HL-60 (cell line): ENCODE data around the gene EXOG.

Experiments
- CTCF ChIP-seq: IDR thresholded peaks from one replicate; pipeline ENCODE4 v1.5.1; 2011; ENCODE audit warnings: low read length, control low read depth, inconsistent platforms; ENCODE audit not compliant: insufficient read depth
- GABPA ChIP-seq: IDR thresholded peaks from 2 replicates; pipeline ENCODE4 v1.6.1; 2012; ENCODE audit warnings: low read depth
- POLR2AphosphoS5 ChIP-seq: IDR thresholded peaks from 2 replicates; pipeline ENCODE4 v1.6.1; 2012; ENCODE audit warnings: low read depth
- REST ChIP-seq: IDR thresholded peaks from 2 replicates; pipeline ENCODE4 v1.6.1; 2012; ENCODE audit warnings: low read depth; ENCODE audit not compliant: insufficient replicate concordance

- TF ChIP-seq REST (no peak), CTCF (no peak), POLR2AphosphoS5 (no peak), GABPA (no peak)
These were observed 18.9 kb upstream of the EXOG start for GRCh38 chr3:38477057-38477820.
